ENCODE results near the gene PSMD4.

PSMD4 gene

DNA sequence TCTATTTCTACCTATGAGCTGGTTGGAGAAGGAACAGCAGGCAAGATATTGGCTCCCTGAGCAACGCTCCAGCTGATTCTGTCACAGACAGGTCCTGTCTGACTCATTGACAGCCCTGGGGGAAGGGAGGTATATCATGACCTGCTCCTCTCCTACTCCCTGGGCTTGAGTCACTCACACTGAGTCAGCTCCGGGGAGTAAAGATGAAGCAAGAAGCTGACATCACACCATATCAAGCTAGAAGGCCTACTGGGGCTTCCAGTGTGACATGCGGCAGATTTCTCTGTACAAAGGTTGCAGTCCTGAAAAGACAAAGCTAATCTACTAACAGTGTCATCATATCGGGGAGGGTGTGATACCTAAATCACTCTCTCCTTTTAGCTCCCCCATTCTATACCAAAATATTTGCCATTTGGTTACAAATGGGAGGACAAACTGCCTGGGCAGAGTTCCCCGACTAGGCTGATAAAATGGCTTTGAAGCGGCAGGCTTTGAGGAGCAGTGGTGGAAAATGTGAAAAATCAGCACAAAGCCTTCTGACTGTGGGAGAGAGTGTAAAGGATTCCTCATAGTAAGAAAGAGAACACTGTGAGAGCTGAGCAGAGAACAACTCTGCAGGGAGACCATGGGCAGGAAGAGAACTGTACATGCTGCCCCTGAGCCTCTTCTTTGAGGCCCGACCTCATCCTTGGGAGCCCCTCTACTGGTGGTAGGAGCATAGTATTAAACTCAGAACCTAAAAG, 57.2 kb downstream of the PSMD4 start:
- Mint-ChIP-seq H3K27me3 (no peaks in the 10 kb centered on the region), H3K9me3 (ENCODE audit: low read depth) (no peaks in the 10 kb centered on the region), H3K4me1 (ENCODE audit: low read depth) (peaks cover 45% of the 10 kb centered on the region), H3K27ac (peak overlapping the region; percentile 99), H3K4me3 (peak overlapping the region; percentile 70), H3K36me3 (peaks cover 8% of the 10 kb centered on the region)

DNA sequence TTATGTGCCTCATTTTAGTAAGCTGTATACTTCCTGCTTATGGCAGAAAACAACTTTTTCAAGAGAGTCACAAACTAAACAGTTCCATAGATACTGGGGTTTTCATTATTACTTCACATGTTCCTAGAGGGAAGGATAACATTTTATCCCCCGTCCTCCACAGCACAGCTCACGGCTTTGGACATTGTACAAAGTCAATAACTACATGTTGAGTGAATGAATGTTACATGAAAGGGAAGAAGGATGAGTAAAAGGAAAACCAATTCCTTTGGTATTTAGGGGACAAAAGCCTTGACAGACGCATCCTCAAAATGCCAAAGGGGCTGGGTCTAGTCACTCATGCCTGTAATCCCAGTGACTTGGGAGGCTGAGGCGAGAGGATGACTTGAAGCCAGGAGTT, 57.9 kb downstream of the PSMD4 start:
- Mint-ChIP-seq H3K36me3 (peaks cover 8% of the 10 kb centered on the region), H3K27ac (peak overlapping the region; percentile 99), H3K9me3 (ENCODE audit: low read depth) (no peaks in the 10 kb centered on the region), H3K4me3 (peak overlapping the region; percentile 70), H3K4me1 (ENCODE audit: low read depth) (peaks cover 45% of the 10 kb centered on the region), H3K27me3 (no peaks in the 10 kb centered on the region)

DNA sequence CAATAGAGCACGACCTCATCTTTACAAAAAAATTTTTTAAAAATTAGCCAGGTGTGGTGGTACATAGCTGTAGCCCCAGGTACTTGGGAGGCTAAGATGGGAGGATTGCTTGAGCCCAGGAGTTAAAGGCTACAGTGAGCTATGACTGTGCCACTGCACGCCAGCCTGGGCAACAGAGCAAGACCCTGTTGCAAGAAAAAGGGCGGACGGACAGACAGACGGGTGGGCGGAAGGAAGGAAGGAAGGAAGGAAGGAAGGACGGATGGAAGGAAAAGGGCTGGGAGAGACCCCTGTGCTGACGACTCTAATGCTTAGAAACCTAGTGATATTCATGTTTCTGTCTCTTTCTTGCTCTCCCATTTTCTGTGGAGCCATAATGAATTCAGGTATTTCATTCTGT, 58.3 kb downstream of the PSMD4 start:
- Mint-ChIP-seq H3K4me3 (no peak overlapping the region), H3K9me3 (ENCODE audit: low read depth) (no peaks in the 10 kb centered on the region), H3K36me3 (peaks cover 11% of the 10 kb centered on the region), H3K27ac (peak overlapping the region; percentile 99), H3K27me3 (no peaks in the 10 kb centered on the region), H3K4me1 (ENCODE audit: low read depth) (peaks cover 48% of the 10 kb centered on the region)

DNA sequence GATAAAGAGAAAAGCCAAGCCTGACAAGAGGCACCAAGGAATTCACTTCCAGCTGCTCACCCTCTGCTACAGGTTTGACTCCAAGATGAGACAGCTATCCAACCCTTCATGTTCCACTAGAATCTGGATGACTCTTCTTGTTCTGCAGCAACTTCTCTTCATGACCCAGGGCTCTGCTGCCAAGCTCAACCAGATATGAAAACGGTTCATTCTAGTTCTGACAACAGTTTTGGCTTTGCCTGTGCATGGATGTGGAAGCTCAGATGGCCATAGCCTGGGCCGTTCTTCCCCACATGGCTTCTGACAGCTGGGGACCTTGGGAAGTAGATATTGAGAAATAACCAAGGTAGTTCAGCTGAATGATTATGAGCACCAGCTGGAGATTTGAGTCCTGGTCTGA, 59.0 kb downstream of the PSMD4 start:
- Mint-ChIP-seq H3K9me3 (ENCODE audit: low read depth) (no peaks in the 10 kb centered on the region), H3K4me3 (no peak overlapping the region), H3K27ac (peak overlapping the region; percentile 99), H3K36me3 (peaks cover 11% of the 10 kb centered on the region), H3K4me1 (ENCODE audit: low read depth) (peaks cover 48% of the 10 kb centered on the region), H3K27me3 (no peaks in the 10 kb centered on the region)

DNA sequence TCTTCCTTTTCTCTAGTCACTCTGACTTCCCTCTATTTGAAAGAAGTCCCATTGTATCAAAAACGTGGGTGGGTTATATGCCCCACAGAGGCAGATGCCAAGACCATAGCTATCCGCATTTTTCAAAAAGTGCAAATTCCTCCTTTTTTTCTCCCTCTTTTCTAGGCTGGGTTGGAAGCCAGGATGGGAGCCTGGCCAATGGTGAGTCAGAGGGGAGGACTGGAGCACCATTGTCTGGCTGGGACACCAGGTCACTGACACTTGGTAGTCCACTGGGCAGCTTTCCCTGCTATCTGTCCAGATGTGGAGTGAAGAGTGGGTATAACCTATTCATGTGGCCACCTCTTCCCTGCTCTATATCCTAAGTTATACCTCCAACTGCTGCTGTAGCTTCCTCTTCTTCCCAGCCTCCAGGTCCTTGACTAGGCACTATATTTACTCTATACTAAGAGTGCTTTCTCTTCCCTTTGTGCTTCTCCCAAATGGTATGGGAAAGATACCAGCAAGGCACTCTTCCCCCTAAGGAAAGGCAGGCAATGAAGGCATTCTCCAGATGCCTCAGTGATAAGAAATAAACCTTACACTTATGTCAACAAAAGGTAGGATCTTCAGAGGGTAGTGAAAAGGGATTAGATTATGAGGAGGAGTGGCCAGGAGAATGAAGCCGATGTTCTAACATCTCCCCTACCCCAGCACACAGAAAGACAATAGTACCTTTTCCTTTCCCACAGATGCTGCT, 59.8 kb downstream of the PSMD4 start:
- Mint-ChIP-seq H3K4me3 (no peak overlapping the region), H3K4me1 (ENCODE audit: low read depth) (peaks cover 48% of the 10 kb centered on the region), H3K36me3 (peaks cover 11% of the 10 kb centered on the region), H3K27ac (peak overlapping the region; percentile 99), H3K27me3 (no peaks in the 10 kb centered on the region), H3K9me3 (ENCODE audit: low read depth) (no peaks in the 10 kb centered on the region)

DNA sequence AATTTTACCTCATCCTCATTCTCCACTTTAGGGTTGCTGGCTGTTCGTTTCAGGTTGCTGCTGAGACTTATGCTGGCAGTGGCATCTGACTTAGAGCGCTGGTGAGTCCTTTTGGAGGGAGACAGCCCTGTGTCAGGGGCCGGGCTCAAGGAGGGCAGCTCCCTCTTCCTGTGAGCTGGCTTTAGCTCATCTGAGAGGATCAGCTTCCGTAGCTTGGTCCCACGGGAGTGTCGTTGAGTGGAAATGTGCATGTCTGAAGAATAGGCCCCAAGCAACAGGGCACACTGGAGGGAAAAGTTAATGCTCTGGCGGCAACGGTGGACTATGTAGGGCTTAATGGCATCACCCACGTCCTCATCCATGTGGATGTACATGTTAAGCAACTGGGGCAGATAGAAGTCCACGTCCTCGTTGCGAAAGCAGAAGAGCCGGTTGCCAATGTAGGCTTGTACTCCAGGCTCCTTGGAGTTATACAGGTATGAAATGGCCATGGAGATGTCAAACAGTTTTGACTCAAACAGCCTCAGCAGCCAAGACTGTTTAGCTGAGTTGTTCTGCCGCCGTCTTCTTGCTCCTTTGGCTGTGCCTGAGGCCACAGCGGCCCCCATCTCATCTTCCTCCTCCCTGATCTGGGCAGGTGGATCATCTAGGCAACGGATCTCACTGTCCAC, 61.2 kb downstream of the PSMD4 start:
- Mint-ChIP-seq H3K4me1 (ENCODE audit: low read depth) (peaks cover 55% of the 10 kb centered on the region), H3K27me3 (no peaks in the 10 kb centered on the region), H3K27ac (no peak overlapping the region), H3K4me3 (no peak overlapping the region), H3K9me3 (ENCODE audit: low read depth) (no peaks in the 10 kb centered on the region), H3K36me3 (peaks cover 14% of the 10 kb centered on the region)

All from activated naive CD8-positive, alpha-beta T cell (primary cell).